Left kidney (tissue), 2 donors: Measurements from ENCODE around the gene GHR. TPM values are rescaled to one million over a fixed set of nuclear protein-coding genes. Genes with fewer than 3 reads are reported as not detected.
A peak's percentile ranks its signal among the peaks of the same experiment; 100 is the strongest.
"Not testable (repeated sequence)": the region's sequence is repeated elsewhere in the genome, so short reads cannot be mapped to it uniquely, and the experiment has no call there.

ENCODE experiments used
- DNase-seq: peaks from one replicate; pipeline ENCODE4 v3.0.0-alpha.2; 2013
- polyA plus RNA-seq: library from polyadenylated mRNA; unstranded; fragments of 120-200 nt; gene quantifications from one replicate; pipeline ENCODE4 v1.2.1, GENCODE V29; 2013; ENCODE audit not compliant: insufficient read length

Gene GHR
- polyA plus RNA-seq, 1 donor = 27.3 TPM

- no peak for DNase-seq
These were observed 146.8 kb downstream of the GHR start for GRCh38 chr5:42569953-42570548.

GRCh38 chr5:42570966-42571960, 148.0 kb downstream of the GHR start:
- no peak for DNase-seq

GRCh38 chr5:42572313-42572712, 149.1 kb downstream of the GHR start:
- DNase-seq = no peak

GRCh38 chr5:42573386-42573785, 150.1 kb downstream of the GHR start:
- no peak for DNase-seq

- DNase-seq = not testable (repeated sequence)
These were observed 152.7 kb downstream of the GHR start for GRCh38 chr5:42575914-42576313.

- not testable (repeated sequence) for DNase-seq
These were observed 155.7 kb downstream of the GHR start for GRCh38 chr5:42578901-42579300.

GRCh38 chr5:42579320-42579719, 156.1 kb downstream of the GHR start:
- no peak for DNase-seq

GRCh38 chr5:42581845-42582244, 158.6 kb downstream of the GHR start:
- no peak for DNase-seq

- DNase-seq = no peak
These were observed 159.5 kb downstream of the GHR start for GRCh38 chr5:42582723-42583122.

- DNase-seq = peak; percentile 50
These were observed 160.1 kb downstream of the GHR start for GRCh38 chr5:42583322-42583721.

GRCh38 chr5:42586625-42587024, 163.4 kb downstream of the GHR start:
- DNase-seq = no peak

- no peak for DNase-seq
These were observed 164.0 kb downstream of the GHR start for GRCh38 chr5:42587096-42587723.

- no peak for DNase-seq
These were observed 167.3 kb downstream of the GHR start for GRCh38 chr5:42590566-42590965.

- DNase-seq = no peak
These were observed 167.8 kb downstream of the GHR start for GRCh38 chr5:42591015-42591414.

GRCh38 chr5:42592401-42593140, 169.3 kb downstream of the GHR start:
- no peak for DNase-seq

GRCh38 chr5:42593591-42593990, 170.4 kb downstream of the GHR start:
- DNase-seq = no peak

GRCh38 chr5:42595597-42595996, 172.4 kb downstream of the GHR start:
- DNase-seq = no peak

GRCh38 chr5:42596817-42597216, 173.6 kb downstream of the GHR start:
- no peak for DNase-seq

GRCh38 chr5:42597318-42597937, 174.2 kb downstream of the GHR start:
- no peak for DNase-seq

- DNase-seq = no peak
These were observed 175.1 kb downstream of the GHR start for GRCh38 chr5:42598311-42598710.

GRCh38 chr5:42599106-42599505, 175.9 kb downstream of the GHR start:
- no peak for DNase-seq

GRCh38 chr5:42600441-42600840, 177.2 kb downstream of the GHR start:
- no peak for DNase-seq
